ENCODE data around the gene RECK.

Gene RECK

DNA sequence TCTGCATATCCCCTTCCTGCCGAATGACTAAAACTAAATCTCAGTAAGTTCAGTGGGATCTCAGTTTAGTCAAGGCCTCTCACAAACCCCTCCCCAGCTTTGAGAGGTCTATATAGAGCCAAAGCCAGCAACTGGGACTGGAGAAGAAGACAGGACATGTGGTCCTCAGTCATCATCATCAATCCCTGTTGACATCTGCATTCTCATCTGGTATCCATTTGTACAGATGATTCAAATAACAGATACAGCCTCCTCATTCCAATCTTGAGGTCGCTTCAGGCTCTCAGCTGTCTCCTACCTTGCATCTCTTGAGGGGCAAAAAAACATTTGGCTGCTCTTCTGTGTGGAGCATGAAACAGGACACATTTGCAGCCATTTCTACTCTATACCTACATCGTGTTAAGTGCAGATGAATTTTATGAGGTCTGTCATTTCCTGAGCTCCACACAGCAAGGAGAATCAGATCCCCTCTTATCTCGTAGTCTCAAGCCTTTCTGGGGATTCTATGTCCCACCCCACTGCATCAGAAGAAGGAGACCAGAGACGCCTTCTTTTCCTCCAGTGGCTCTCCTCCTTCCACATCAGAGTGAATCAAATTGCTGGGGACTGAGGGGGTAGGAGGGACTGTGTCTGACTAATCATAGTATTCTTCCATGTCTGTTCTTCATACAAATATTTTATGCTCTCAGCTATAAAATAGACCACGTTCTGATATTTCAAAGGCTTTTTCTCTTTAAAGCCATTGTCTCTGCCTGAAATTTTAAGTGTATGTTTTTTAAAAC lies 4.7 kb upstream of the RECK start:
- no peak for TF ChIP-seq CTCF (IDR thresholded peaks at IDR 0.05; ENCODE audit: insufficient read depth, low read length, missing control alignments)
- ChIA-PET CTCF (interaction anchor here (0.8 to 6.7 kb wide), 8 partner anchors 10 to 217 kb away, joined by 3 to 38 read pairs (median 3); partner anchors contain the start of gene HINT2), POLR2A (interaction anchor here (1.1 to 1.4 kb wide), 2 partner anchors 13 to 33 kb away, joined by 3 to 4 read pairs; no protein-coding TSS in a partner anchor)
- DNase-seq (ENCODE audit: low read depth, low spot score) = no peak
- no peak overlapping the region for H3K4me3 ChIP-seq (ENCODE audit: low read depth, low read length)

- no peak for DNase-seq (ENCODE audit: low read depth, low spot score)
- TF ChIP-seq CTCF (IDR thresholded peaks at IDR 0.05; ENCODE audit: insufficient read depth, low read length, missing control alignments) = no peak
- H3K4me3 ChIP-seq (ENCODE audit: low read depth, low read length) = no peak overlapping the region
- ChIA-PET CTCF (interaction anchor here (0.9 to 6.7 kb wide), 6 partner anchors 12 to 123 kb away, joined by 3 to 38 read pairs (median 8); no protein-coding TSS in a partner anchor), POLR2A (no interaction called here)
Measured at GRCh38 chr9:36033788-36034187, 2.9 kb upstream of the RECK start.

GRCh38 chr9:36034234-36034633 lies 2.5 kb upstream of the RECK start:
- TF ChIP-seq CTCF (IDR thresholded peaks at IDR 0.05; ENCODE audit: insufficient read depth, low read length, missing control alignments) = no peak
- H3K4me3 ChIP-seq (ENCODE audit: low read depth, low read length) = no peak overlapping the region
- POLR2A ChIA-PET = no interaction called here
- DNase-seq (ENCODE audit: low read depth, low spot score) = no peak
- CTCF ChIA-PET = interaction anchor here (0.9 to 6.7 kb wide), 5 partner anchors 12 to 123 kb away, joined by 3 to 38 read pairs (median 9); no protein-coding TSS in a partner anchor

DNA sequence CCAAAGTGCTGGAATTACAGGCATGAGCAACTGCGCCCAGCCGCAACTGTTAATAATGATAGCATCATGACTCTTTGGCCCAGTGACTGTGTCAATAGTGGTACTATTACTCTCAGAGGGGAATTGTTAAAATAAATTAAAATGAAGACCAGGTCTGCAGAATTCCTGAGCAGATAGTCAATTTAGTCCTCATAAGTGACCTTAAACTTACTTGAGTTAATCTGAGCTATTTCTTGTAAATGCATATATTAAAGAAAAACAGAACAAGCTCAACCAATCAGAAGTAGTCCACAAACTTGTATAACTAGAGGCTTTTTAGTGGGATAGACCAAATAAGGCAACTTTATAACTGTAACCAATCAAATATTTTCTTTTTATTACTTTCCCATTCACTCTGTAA lies 1.7 kb upstream of the RECK start:
- POLR2A ChIA-PET = interaction anchor here (0.6 to 1.3 kb wide), 3 partner anchors 75 to 307 kb away, joined by 3 to 7 read pairs (median 6); no protein-coding TSS in a partner anchor
- no peak for TF ChIP-seq CTCF (IDR thresholded peaks at IDR 0.05; ENCODE audit: insufficient read depth, low read length, missing control alignments)
- CTCF ChIA-PET = interaction anchor here (0.8 to 6.7 kb wide), 6 partner anchors 13 to 90 kb away, joined by 3 to 38 read pairs (median 8); no protein-coding TSS in a partner anchor
- peak; percentile 88 for DNase-seq (ENCODE audit: low read depth, low spot score)
- no peak overlapping the region for H3K4me3 ChIP-seq (ENCODE audit: low read depth, low read length)

DNA sequence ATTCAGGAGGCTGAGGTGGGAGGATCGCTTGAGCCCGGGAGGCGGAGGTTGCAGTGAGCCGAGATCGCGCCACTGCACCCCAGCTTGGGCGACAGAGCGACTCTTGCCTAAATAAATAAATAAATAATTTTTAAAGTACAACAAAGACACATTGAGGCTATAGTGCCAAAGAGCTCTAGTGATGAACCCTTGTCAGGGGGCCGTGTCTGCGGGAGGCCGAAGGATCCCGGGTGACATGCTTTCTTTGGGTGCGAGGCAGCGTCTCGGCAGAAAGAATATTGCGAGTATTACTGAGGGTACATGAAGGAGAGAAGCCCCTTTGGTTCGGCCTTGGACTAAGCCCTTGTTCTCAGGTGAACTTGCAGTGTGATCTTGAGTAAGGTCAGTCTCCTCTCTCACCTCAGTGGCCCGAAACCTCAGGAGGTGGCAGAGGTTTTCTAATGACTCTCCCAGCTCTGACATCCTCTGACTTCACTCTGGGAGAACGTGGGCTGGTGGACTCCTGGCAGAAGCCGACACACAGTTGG lies 397 bp upstream of the RECK start:
- peak overlapping the region; percentile 38 for H3K4me3 ChIP-seq (ENCODE audit: low read depth, low read length)
- POLR2A ChIA-PET = interaction anchor here (0.8 to 1.8 kb wide), 10 partner anchors 18 to 154 kb away, joined by 3 to 9 read pairs (median 3); partner anchors contain the start of genes CLTA and HRCT1
- CTCF ChIA-PET = interaction anchor here (2.0 to 6.7 kb wide), 4 partner anchors 14 to 91 kb away, joined by 7 to 38 read pairs (median 9); no protein-coding TSS in a partner anchor
- TF ChIP-seq CTCF (IDR thresholded peaks at IDR 0.05; ENCODE audit: insufficient read depth, low read length, missing control alignments) = no peak
- DNase-seq (ENCODE audit: low read depth, low spot score) = peak; percentile 70

Data from AG04449 (cell line).